Prostate gland (tissue), 2 donors: ENCODE data around the gene GPM6B. TPM values are rescaled to one million over a fixed set of nuclear protein-coding genes. Genes with fewer than 3 reads are reported as not detected.

Experiments used
- DNase-seq: peaks from one replicate; pipeline ENCODE4 v3.0.0-alpha.2; 2019; ENCODE audit warnings: low spot score
- H3K27ac ChIP-seq, 2 donors: fragments of 200-600 bp; sonication (generic); 2 replicates each; pipeline ENCODE4 v1.5.1; 2017 to 2019
- H3K27me3 ChIP-seq: fragments of 200-600 bp; sonication (generic); replicated peaks from 2 replicates; pipeline ENCODE4 v1.5.1; 2019; ENCODE audit not compliant: insufficient read depth
- H3K36me3 ChIP-seq, 2 donors: fragments of 200-600 bp; sonication (generic); 1 replicate in 1 of 2; 2 replicates in 1 of 2; pipeline versions ENCODE4 v1.5.1 to v1.8.1; 2017 to 2019
- H3K4me1 ChIP-seq: fragments of 200-600 bp; sonication (generic); replicated peaks from 2 replicates; pipeline ENCODE4 v1.5.1; 2019
- H3K4me3 ChIP-seq, 2 donors: fragments of 200-600 bp; sonication (generic); 2 replicates each; pipeline ENCODE4 v1.5.1; 2017 to 2019
- H3K9me3 ChIP-seq: fragments of 200-600 bp; sonication (generic); 2 replicates; pipeline ENCODE4 v1.5.1; 2017
- CTCF ChIP-seq, 4 experiments: fragments of 200-600 bp in 2 of 4; fragments of 450-650 bp in 2 of 4; sonication (generic) in 2 of 4; IDR thresholded peaks; 1 replicate in 3 of 4; 2 replicates in 1 of 4; pipeline ENCODE4 v1.5.1; 2016 to 2019; ENCODE audit warnings: antibody characterized with exemption in 4 of 4, mild to moderate bottlenecking in 2 of 4, moderate library complexity in 2 of 4
- POLR2A ChIP-seq: fragments of 450-650 bp; IDR thresholded peaks from one replicate; pipeline ENCODE4 v1.6.1; 2016; ENCODE audit warnings: antibody characterized with exemption, mild to moderate bottlenecking
- POLR2AphosphoS5 ChIP-seq: sonication (generic); formaldehyde crosslinking; IDR thresholded peaks from one replicate; pipeline ENCODE4 v1.6.1; 2017; ENCODE audit warnings: antibody characterized with exemption
- WGBS: methylation state at CpG from one replicate; pipeline ENCODE4 v1.1.5; 2018; 5-methylcytosine and 5-hydroxymethylcytosine counted together
- intact Hi-C: fragments of 100-400 bp; cut with DNase I; formaldehyde crosslinking; loops from one replicate; pipeline ENCODE4 v1.14.2; 2022
- total RNA-seq, 2 donors: library from RNA; depleted of rRNA; stranded (reverse); fragments of >200 nt; gene quantifications; one replicate each; pipeline ENCODE4 v1.1.0, GENCODE V29; 2016

GPM6B gene
- total RNA-seq, 2 donors from 2014 or later, result 10.1 to 12.3 TPM

- Histone ChIP-seq H3K27me3 (no peaks in the 10 kb centered on the region), H3K9me3 (no peaks in the 10 kb centered on the region), H3K4me1 (no peaks in the 10 kb centered on the region), H3K36me3 (no peaks in the 10 kb centered on the region), H3K27ac (no peak overlapping the region), H3K4me3 (no peak overlapping the region)
- 79% methylated on average over 1 of the region's 1 CpG for WGBS
- intact Hi-C loops, result no loop called here
- no peak for DNase-seq
- TF ChIP-seq CTCF (IDR thresholded peaks at IDR 0.05), result no peak
- TF ChIP-seq POLR2AphosphoS5, result no peak
- TF ChIP-seq POLR2A, result no peak
These were observed 26.3 kb upstream of the GPM6B start for GRCh38 chrX:13843150-13843721.

- TF ChIP-seq POLR2AphosphoS5 (no peak), POLR2A (no peak), CTCF (IDR thresholded peaks at IDR 0.05) (no peak)
- H3K4me1 ChIP-seq, result no peaks in the 10 kb centered on the region
- no peak for DNase-seq
- H3K27ac ChIP-seq, result no peak overlapping the region
- H3K27me3 ChIP-seq, result no peaks in the 10 kb centered on the region
- no peak overlapping the region for H3K4me3 ChIP-seq
- intact Hi-C loops, result no loop called here
- no peaks in the 10 kb centered on the region for H3K9me3 ChIP-seq
- H3K36me3 ChIP-seq, result no peaks in the 10 kb centered on the region
- 97% methylated on average over 2 of the region's 7 CpGs for WGBS
These were observed 23.2 kb upstream of the GPM6B start for GRCh38 chrX:13840121-13840520.

- Histone ChIP-seq H3K4me1 (no peaks in the 10 kb centered on the region), H3K9me3 (no peaks in the 10 kb centered on the region), H3K36me3 (no peaks in the 10 kb centered on the region), H3K4me3 (no peak overlapping the region), H3K27ac (no peak overlapping the region), H3K27me3 (no peaks in the 10 kb centered on the region)
- intact Hi-C loops, result no loop called here
- DNase-seq, result no peak
- WGBS, result 63% methylated on average over 7 of the region's 7 CpGs
- TF ChIP-seq CTCF (IDR thresholded peaks at IDR 0.05), result no peak
- no peak for TF ChIP-seq POLR2A
- TF ChIP-seq POLR2AphosphoS5, result no peak
These were observed 20.4 kb upstream of the GPM6B start for GRCh38 chrX:13837290-13837745.

DNA sequence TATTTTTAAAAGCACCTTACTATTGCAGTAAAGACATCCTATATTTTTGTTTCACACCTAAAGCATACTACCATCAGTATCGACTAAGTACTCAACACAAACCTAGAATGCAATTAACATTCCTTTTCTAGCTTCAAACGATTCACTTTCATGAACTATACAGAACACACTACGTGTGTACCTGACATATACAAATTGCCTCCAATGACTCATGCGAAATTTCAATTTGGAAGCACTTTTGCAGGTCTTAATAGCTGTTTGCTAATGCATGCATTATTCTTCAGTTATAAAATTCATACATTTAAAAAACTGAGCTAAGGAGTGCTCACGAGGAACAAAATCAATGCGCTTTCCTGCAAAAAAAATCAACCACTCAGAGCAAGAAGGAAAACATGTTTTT, 19.7 kb upstream of the GPM6B start:
- no peak for DNase-seq
- TF ChIP-seq POLR2AphosphoS5 (no peak), POLR2A (no peak), CTCF (IDR thresholded peaks at IDR 0.05) (no peak)
- Histone ChIP-seq H3K36me3 (no peaks in the 10 kb centered on the region), H3K4me3 (no peak overlapping the region), H3K4me1 (no peaks in the 10 kb centered on the region), H3K27ac (no peak overlapping the region), H3K9me3 (no peaks in the 10 kb centered on the region), H3K27me3 (no peaks in the 10 kb centered on the region)
- WGBS, result 90% methylated on average over 6 of the region's 6 CpGs
- intact Hi-C loops, result no loop called here

DNA sequence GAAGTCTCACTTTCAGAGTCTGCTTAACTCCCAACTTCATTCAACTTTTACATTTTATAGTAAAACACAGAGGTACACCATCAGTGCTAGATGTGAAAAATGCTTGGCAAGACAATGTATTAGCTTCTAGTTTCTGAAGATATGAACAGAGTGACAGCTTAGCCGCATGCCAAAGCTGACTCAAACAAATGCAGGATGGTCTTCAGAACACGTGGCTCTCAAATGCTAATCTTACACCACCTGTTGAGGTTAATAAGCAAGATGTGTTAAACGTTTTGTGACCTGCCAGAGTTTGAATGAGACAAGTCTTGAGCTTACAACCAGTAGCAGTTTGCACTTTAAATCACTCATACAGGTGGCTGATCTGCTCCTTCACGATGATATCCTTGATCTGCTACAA, 18.9 kb upstream of the GPM6B start:
- Histone ChIP-seq H3K27me3 (no peaks in the 10 kb centered on the region), H3K4me1 (no peaks in the 10 kb centered on the region), H3K4me3 (no peak overlapping the region), H3K36me3 (no peaks in the 10 kb centered on the region), H3K27ac (no peak overlapping the region), H3K9me3 (no peaks in the 10 kb centered on the region)
- intact Hi-C loops, result no loop called here
- no peak for DNase-seq
- 70% methylated on average over 4 of the region's 4 CpGs for WGBS
- TF ChIP-seq CTCF (IDR thresholded peaks at IDR 0.05), result no peak
- TF ChIP-seq POLR2AphosphoS5, result no peak
- TF ChIP-seq POLR2A, result no peak
